Purkinje cell (primary cell): ENCODE results near the gene ZMPSTE24. TPM values are rescaled to one million over a fixed set of nuclear protein-coding genes. Genes with fewer than 3 reads are reported as not detected.

ENCODE experiments used
- polyA plus RNA-seq: library from polyadenylated mRNA; unstranded; fragments of >200 nt; fragmentation: Nextera tagmentation; gene quantifications from 2 replicates; pipeline ENCODE4 v1.2.1, GENCODE V29; 2014

Gene ZMPSTE24
- 36.5 and 42.6 TPM in 2 replicates for polyA plus RNA-seq

GRCh38 chr1:40257688-40258444 is at the start of gene ZMPSTE24:
Gene ZMPSTE24 (plus strand): TSS chr1:40258236. CDS start chr1:40258272, 36 bp downstream.

GRCh38 chr1:40247655-40248054 is 10.4 kb upstream of the ZMPSTE24 start, which contains the start of gene TMCO2:
Gene TMCO2 (plus strand): TSS chr1:40247937. CDS start chr1:40247994, 57 bp downstream.

GRCh38 chr1:40316595-40317393 is 58.8 kb downstream of the ZMPSTE24 start, which contains the start of gene COL9A2:
Gene COL9A2 (minus strand): TSS chr1:40317286. CDS start chr1:40317197, 89 bp downstream.

Other genes starting within 250 kb of the ZMPSTE24 start
- 80.5 and 103 TPM in 2 replicates for gene CAP1, start 217.5 kb upstream of the ZMPSTE24 start, polyA plus RNA-seq
- 156 and 195 TPM in 2 replicates for gene PPT1, start 161.0 kb upstream of the ZMPSTE24 start, polyA plus RNA-seq
- gene RLF, start 96.8 kb upstream of the ZMPSTE24 start, polyA plus RNA-seq: 5.0 and 7.4 TPM in 2 replicates
- not detected in 2 replicates for gene TMCO2, start 10.3 kb upstream of the ZMPSTE24 start, polyA plus RNA-seq
- gene COL9A2, start 59.0 kb downstream of the ZMPSTE24 start, polyA plus RNA-seq: 0.29 and 0.51 TPM in 2 replicates
- 95.3 and 110 TPM in 2 replicates for gene SMAP2, start 115.5 kb downstream of the ZMPSTE24 start, polyA plus RNA-seq
- 0.78 and 1.2 TPM in 2 replicates for gene ZFP69B, start 192.2 kb downstream of the ZMPSTE24 start, polyA plus RNA-seq
- gene ZFP69, start 219.1 kb downstream of the ZMPSTE24 start, polyA plus RNA-seq: 1.8 and 1.9 TPM in 2 replicates